Activated CD4-positive, alpha-beta T cell treated with anti-CD3 and anti-CD28 coated beads, Interleukin-2, amount 50 U/mL, for 24 hours (primary cell): Measurements from ENCODE around the gene MIER2.
"Not testable (repeated sequence)": the region's sequence is repeated elsewhere in the genome, so short reads cannot be mapped to it uniquely, and the experiment has no call there.

Source experiments
- DNase-seq, 2 donors: peaks; one replicate each; pipeline ENCODE4 v3.0.0-alpha.2; 2020; ENCODE audit warnings: low read depth in 1 of 2, low spot score in 1 of 2

MIER2 gene

GRCh38 chr19:291006-291521, 53.5 kb downstream of the MIER2 start, which contains the start of gene PLPP2:
Gene PLPP2 (minus strand): TSS chr19:291403. CDS start chr19:291336, 67 bp downstream.
- DNase-seq = no peak

DNA sequence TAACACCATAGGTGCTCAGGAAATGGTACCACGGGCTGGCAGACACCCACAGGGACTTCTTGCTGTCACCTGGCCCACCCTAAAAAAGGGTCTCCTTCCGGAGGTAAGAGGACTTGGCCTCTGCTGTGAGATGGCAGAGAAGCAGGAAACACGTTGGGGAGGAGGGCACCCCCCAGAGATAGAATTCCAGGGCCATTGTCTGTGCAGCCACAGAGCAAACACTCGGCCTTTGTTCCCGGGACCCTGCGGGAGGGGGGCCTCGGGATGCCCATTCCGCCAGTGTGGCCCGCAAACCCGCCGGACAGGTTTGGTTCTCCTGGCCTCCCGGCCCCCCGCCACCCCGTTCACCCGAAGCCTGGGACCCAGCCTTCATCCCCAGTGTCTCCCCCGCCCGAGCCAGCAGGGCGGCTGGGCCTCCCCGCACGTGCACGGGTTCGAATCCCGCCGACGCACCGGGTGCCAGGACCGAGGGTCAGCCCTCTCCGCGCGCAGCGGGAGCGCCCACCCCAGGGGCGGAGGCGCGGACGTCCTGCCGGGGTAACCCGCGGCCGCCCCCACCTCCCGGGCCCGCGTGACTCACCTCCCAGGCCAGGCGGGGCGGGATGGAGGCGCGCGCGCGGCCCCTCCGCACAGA, 54.1 kb downstream of the MIER2 start:
- DNase-seq = no peak

DNA sequence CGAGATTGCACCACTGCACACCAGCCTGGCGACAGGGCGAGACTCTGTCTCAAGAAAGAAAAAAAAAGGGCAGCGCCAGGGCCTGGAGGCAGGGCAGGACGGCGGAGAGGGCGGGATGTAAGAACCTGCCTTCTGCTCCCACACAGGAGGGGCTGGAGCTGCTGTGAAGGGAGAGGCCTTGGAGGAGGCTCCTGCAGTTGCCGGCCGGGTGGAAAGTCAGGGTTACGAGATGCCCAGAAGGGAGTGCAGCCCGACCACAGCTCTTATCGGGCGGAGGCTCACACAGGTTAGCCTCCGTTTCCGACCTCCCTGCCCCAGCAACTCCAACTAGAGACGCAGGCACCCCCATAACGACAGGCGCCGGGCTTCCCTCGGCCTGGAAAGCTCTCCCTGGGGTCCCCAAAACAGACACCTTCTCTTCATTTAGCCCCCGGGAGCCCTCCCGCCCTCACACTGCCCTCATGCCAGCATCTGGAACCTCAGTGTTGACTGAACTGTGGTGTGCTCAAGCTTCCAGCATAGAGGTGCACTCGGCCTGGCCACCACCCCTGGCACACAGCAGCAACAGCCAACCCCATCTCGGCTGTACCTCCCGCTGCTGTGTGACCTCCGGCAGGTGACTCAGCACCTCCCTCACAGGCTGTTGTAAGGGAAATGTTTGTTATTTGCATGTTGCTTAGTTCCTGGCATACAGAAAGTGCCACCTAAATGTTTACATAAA, 54.8 kb downstream of the MIER2 start:
- no peak for DNase-seq

DNA sequence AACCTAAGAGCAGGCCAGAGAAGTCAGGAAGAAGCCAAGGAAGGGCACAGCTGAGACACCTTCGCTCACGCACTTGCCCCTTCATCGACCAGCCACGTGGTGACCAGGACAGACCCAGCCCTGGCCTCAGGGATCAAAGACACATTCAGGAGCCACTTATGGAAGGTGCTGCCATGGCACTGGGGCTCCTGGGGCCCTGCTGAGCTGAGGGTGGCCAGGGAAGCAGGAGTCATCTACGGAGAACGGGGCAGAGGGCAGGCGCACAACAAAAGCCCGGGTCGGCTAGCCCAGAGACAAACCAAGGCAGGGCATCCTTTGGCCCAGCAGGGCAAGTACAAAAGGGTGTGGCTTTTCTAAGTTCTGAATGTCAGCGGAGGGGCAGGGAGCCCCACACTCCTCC, 55.7 kb downstream of the MIER2 start:
- DNase-seq = no peak

- DNase-seq = no peak
Measured at GRCh38 chr19:287381-287871, 57.2 kb downstream of the MIER2 start.

DNA sequence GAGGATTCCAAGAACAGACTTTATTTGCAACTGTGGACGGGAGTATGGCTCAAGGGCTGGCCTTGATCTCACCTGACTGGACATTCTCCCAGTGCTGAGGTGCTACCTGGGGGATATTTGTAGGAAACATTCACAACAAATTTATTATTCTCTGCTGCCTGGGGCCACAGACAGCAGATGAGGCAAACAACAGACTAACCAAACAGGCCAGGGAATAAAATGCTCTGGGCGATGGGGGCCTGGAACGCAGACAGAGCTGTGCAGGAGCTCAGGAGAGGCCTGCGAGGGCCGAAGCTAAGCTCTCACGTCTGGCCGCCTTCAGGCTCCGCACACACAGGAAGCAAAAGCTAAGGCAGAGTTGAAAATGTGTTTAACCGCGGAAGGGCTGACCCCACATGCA, 61.2 kb downstream of the MIER2 start:
- no peak for DNase-seq

DNA sequence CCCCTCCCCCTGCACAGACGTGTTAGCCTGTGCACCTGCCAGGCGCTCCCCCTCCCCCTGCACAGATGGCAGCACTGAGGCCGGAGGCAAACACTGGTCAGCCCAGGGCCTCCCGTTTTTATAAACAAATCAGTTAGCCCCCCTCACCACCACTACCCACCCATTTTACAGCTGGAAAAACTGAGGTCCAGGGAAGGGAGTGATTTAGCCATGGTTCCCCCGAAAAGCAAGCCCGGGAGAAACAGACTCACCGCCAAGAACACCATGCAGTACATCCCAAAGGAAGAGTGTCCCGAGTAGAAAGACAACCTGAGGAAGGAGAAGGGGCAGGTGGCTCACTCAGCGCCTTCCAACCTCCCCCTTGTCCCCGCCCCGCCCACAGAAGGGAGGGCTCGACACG, 62.1 kb downstream of the MIER2 start:
- DNase-seq = no peak

DNA sequence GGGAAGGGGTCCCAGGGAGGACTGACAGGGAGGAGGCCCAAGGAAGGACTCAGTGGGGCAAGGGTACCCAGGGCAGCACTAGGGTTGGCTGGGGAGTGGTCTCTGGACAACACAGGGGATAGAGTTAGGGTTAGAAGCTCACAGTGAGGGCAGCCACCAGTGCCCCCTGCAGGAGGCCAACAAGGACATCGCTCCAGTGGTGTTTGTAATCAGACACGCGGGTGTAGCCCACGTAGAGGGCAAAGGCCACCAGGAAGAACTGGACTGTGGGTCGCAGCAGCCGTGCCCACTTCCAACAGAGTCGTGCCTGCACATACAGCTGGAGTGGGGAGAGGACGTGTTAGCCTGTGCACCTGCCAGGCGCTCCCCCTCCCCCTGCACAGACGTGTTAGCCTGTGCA, 62.6 kb downstream of the MIER2 start:
- no peak for DNase-seq

DNA sequence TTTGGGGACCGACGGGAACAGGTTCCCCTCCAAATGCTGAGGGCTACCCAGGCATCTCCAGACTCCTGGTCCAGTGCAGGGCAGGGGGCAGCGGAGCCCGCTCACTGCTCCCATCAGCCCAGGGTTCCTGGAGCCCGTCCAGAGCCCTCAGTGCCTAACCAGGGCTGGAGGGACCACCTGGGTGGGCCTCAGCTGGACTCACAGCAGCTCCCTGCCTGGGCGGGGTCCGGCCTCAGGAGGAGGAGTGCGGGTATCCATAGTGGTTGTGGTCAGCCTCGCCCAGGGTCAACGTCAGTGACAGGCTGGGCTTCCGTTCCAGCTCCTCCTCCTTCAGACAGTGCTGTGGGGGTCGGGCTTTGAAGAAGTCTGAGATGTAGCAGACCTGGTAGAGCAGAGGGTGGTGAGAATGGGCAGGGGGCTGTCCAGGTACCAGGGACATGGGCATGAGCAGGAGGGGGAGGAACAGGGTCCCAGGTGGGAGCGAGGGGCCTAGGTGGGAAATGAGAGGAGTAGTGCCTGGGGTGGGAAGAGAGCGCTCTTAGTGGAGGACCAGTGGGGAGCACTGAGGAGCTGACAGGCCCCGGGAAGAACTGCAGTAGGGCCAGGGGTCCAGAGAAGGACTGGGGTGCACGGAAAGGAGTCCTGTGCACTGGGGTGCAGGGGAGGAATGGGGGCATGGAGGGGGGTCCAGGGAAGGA, 63.3 kb downstream of the MIER2 start:
- no peak for DNase-seq

DNA sequence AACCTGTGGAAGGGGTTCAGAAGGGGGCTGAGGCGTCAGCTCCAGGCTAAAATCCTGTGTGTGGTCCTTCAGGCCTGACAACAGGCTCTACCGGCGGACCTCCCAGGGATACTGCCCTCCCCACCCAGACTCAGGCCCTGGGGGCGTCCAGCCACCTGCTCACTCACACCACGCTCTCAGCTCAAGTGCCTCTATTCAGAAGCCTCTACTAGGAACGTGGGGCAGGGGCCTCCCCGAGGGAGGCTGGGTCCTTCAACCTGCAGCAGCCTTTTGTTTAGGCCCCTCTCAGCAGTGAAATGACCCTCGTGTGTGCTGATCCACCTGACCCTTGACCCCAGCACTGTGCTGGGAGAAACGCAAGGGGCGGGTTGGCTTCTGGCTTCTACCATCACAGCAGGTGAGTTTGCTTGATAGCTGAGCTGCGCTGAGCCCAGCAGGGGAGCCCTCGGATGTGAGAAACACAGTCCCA, 64.0 kb downstream of the MIER2 start:
- no peak for DNase-seq

- no peak for DNase-seq
Measured at GRCh38 chr19:279656-280055, 64.9 kb downstream of the MIER2 start.

DNA sequence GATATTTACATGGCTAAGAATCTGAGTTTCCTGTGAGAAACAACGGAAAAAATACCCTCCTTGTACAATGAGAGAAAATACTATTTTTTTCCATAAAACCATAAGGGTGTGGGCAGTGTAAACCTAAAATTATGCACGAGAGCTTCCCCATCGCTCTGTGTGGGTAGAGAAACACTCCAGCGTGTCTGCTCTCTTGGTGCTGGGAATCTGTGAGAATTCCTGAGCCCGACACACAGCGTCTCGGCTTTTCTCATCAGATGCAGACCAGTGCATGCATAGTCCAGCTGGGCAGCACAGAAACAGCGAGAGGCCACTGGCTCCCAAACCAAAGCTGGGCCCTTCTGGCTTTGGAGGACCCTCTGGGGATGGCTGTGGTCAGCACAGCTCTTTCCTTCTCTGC, 65.4 kb downstream of the MIER2 start:
- no peak for DNase-seq

DNA sequence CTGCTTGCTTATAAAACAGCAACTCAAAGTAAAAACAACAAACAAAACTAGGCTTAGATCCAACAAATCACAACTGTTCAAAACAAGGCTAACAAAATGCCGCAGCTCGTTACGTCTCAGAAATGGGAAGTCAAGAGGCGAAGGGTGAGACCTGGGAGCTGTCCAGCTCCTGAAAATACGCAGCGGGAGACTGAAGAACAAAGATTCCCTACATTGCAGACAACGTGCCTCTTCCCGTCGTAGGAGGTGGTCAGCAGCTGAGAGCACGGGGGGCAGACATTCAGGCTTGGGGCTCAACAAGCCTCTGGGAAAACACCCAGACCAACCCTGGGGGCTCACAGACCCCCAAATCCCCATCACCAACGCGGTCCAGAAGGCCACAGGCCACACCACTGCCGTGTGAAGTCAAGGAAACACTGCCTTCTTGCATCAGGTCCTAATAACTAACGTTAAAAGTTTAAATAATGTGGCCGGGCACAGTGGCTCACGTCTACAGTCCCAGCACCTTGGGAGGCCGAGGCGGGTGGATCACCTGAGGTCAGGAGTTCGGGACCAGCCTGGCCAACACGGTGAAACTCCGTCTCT, 66.9 kb downstream of the MIER2 start:
- DNase-seq = no peak

DNA sequence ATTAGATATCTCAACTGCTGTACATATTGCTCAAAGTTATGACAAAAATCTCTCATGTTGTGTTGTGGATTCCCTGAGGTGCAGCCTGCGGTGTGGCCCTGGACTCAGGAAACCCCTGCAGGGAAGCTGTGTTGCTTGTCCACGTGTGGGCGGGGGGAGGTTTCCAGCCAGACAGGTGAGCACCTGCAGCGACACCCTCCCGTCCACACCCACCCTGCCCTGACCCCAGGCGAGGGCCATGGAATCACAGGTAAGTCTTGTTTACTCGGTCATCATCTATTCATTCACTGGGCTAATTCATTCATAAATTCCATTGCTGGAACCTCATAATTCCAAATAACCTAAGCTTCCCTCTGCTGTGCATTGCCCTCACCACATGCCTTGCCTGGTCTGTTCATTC, 67.5 kb downstream of the MIER2 start:
- no peak for DNase-seq

- no peak for DNase-seq
Measured at GRCh38 chr19:275958-276646, 68.5 kb downstream of the MIER2 start.

GRCh38 chr19:275000-275399, 69.6 kb downstream of the MIER2 start:
- no peak for DNase-seq

GRCh38 chr19:273393-273792, 71.2 kb downstream of the MIER2 start:
- DNase-seq = no peak

DNA sequence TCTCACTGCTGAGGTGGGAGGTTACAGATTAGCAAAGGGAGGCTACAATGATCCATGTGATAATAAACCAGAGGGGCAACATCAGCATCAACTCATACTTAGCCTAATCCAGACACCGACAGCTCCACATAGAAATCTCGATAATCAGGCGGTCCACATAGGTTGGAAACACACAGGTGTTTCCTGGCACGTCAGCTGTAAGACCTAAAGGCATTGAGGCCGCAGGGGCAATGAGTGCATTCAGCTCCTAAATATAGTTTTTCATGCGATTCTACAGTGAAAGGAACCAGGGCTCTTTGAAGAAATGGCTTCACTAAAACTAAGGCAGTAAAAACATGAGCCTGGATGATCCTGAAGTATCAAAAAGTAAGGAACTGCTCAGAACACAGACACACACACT, 72.7 kb downstream of the MIER2 start:
- no peak for DNase-seq

DNA sequence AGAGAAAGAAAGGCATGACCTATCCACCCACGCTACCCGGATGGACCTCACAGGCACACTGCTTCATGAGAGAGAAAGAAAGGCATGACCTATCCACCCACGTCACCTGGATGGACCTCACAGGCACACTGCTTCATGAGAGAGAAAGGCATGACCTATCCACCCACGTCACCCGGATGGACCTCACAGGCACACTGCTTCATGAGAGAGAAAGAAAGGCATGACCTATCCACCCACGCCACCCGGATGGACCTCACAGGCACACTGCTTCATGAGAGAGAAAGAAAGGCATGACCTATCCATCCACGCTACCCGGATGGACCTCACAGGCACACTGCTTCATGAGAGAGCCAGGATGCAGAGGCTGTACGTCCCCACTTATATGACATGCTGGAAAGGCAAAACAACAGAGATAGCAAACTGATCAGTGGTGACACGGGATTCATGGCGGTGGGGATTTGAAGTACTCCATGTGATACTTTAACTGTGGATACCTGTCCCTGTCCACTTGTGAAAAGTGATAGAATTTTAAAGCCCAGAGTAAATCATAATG, 73.8 kb downstream of the MIER2 start:
- DNase-seq = not testable (repeated sequence)

GRCh38 chr19:269241-269640, 75.4 kb downstream of the MIER2 start:
- DNase-seq = no peak

DNA sequence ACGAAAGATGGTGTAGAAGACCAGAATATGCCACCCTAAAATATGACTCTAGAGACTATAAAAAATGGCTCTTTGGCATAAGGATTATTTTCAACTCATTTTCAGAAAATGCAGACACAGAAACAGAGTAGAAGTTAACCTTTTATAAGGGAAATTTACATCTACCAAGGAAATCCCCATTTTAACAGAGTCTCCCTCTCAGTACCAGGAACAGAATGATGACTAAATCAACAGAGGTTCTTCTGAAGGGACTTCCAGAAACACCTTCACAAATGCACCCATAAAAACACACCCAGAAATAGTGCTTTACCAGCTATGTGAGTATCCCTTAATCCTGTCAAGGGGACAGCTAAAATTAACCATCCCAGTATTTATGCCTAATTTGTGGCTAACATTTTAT, 82.5 kb downstream of the MIER2 start:
- DNase-seq = no peak
